Astrocyte (in vitro differentiated cells and primary cell): ENCODE data around the gene BYSL.

Experiments
- CTCF ChIP-seq: IDR thresholded peaks from 2 replicates; pipeline ENCODE4 v1.5.1; 2011; ENCODE audit warnings: low read depth, mild to moderate bottlenecking, inconsistent platforms, low read length, moderate library complexity; ENCODE audit not compliant: insufficient read depth
- EZH2 ChIP-seq: IDR thresholded peaks from 2 replicates; pipeline ENCODE4 v1.6.1; 2012; ENCODE audit warnings: mild to moderate bottlenecking, low read length, inconsistent platforms; ENCODE audit not compliant: insufficient read depth

DNA sequence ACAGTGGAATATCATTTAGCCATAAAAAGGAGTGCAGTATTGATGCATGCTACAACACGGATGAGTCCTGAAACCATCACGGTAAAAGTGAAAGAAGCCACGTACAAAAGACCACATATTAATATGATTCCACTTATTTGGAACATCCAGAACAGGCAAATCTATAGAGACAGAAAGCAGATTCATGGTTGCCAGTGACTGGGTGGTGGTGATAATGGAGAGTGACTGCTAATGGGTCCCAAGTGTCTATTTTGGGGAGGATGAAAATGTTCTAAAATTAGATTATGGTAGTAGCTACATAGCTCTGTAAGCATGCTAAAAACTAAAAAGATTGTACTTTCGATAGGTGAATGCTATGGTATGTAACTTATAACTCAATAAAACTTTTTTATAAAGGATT lies 38.7 kb downstream of the BYSL start:
- TF ChIP-seq EZH2 (no peak), CTCF (no peak)
